OCI-LY1 (cell line): ENCODE data around the gene MICAL1.

ENCODE experiments used
- EZH2 ChIP-seq: fragments of 200-600 bp; sonication (generic), shearing (Covaris generic); IDR thresholded peaks from 2 replicates; pipeline ENCODE4 v1.8.0; 2017; ENCODE audit warnings: borderline replicate concordance, mixed run types, mild to moderate bottlenecking, antibody characterized with exemption, low read length, moderate library complexity, mixed read lengths
- TF ChIP-seq, protein P1 (sequence below): fragments of 200-600 bp; sonication (generic), shearing (Covaris generic); IDR thresholded peaks from 2 replicates; pipeline ENCODE4 v1.5.1; 2017; ENCODE audit warnings: mild to moderate bottlenecking, antibody characterized with exemption, low read length, moderate library complexity, mixed read lengths

DNA sequence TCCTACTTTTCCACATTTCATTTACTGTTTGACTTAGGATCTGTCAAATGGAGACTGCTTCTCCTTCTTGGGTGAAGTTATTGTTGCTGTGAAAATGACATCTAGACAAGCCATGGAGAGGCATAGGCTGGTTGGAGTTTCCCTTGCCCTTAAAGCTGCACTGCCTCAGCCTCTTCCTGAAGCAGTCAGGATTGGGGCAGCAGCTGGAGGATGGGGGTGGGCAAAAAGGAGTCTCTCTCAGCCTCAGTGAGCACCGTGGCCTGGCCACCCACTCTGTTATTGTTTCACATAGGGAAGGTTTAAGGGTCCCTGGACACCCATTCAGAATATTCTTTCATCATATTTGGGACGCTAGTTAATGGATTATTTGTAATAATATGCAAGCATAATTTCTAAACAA, 35.1 kb upstream of the MICAL1 start:
- TF ChIP-seq, protein P1, sequence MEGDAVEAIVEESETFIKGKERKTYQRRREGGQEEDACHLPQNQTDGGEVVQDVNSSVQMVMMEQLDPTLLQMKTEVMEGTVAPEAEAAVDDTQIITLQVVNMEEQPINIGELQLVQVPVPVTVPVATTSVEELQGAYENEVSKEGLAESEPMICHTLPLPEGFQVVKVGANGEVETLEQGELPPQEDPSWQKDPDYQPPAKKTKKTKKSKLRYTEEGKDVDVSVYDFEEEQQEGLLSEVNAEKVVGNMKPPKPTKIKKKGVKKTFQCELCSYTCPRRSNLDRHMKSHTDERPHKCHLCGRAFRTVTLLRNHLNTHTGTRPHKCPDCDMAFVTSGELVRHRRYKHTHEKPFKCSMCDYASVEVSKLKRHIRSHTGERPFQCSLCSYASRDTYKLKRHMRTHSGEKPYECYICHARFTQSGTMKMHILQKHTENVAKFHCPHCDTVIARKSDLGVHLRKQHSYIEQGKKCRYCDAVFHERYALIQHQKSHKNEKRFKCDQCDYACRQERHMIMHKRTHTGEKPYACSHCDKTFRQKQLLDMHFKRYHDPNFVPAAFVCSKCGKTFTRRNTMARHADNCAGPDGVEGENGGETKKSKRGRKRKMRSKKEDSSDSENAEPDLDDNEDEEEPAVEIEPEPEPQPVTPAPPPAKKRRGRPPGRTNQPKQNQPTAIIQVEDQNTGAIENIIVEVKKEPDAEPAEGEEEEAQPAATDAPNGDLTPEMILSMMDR, result no peak
- TF ChIP-seq EZH2, result no peak
